H1 (cell line): ENCODE results near the gene SH3PXD2A. TPM values are rescaled to one million over a fixed set of nuclear protein-coding genes. Genes with fewer than 3 reads are reported as not detected.

Experiments
- JUND ChIP-seq: IDR thresholded peaks from 2 replicates; pipeline ENCODE4 v1.6.1; 2011; ENCODE audit warnings: mild to moderate bottlenecking, improper control_type of control experiment, low read length
- POLR2AphosphoS5 ChIP-seq: IDR thresholded peaks from 2 replicates; pipeline ENCODE4 v1.6.1; 2011; ENCODE audit warnings: low read depth, low read length
- polyA plus RNA-seq, 7 experiments: library from polyadenylated mRNA; depleted of rRNA in 3 of 7; stranded (reverse) in 5 of 7; unstranded in 2 of 7; fragments of >200 nt in 5 of 7; fragments of 200-250 nt in 2 of 7; gene quantifications; 1 replicate in 5 of 7; 2 replicates in 1 of 7; 4 replicates in 1 of 7; pipeline versions ENCODE4 v1.2.1 to v1.2.3, GENCODE V29; 2011 to 2013; ENCODE audit warnings: missing spikeins in 2 of 7, mixed read lengths in 2 of 7
- total RNA-seq: library from RNA; stranded (reverse); fragmentation: NEBNext Ultra II Directional; extraction: Animal tissue kit (Norgen Biotek cat#: 25700); gene quantifications from 2 replicates; pipeline ENCODE4 v1.2.1, GENCODE V29; 2021
- TF ChIP-seq, protein P1 (sequence below): IDR thresholded peaks from 2 replicates; pipeline ENCODE4 v1.6.1; 2011; ENCODE audit warnings: low read depth, mild to moderate bottlenecking, low read length; ENCODE audit not compliant: insufficient read depth

Gene SH3PXD2A
- total and polyA plus RNA-seq, 2 of the 8 experiments (the other 6 are each of a cell fraction or from before 2014, with no cell fraction given), result 5.4 to 16.3 TPM

DNA sequence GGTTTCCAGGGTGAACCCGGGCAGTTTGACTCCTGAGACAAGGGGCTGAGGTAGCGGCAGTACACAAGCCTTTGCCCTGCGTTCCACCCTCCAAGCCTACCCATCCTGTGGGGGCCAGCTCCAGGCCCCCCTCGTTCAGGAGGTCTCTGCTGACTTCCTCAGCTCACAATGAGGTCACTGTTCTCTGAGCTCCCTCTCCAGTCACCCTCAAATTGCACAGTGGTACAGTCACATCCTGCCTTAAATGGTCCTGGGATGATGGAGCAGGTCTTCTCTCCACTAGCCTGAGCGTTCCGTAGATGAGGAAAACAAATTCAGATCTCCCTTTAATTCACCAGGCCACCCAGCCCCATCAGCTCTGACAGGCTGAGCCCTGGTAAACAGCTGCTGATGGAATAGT lies 90.2 kb downstream of the SH3PXD2A start (continued):
- no peak for TF ChIP-seq JUND
- TF ChIP-seq, protein P1, sequence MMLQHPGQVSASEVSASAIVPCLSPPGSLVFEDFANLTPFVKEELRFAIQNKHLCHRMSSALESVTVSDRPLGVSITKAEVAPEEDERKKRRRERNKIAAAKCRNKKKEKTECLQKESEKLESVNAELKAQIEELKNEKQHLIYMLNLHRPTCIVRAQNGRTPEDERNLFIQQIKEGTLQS, result no peak
- no peak for TF ChIP-seq POLR2AphosphoS5
